ENCODE measurements around the gene L3MBTL1. TPM values are rescaled to one million over a fixed set of nuclear protein-coding genes. Genes with fewer than 3 reads are reported as not detected.

Gene L3MBTL1
- total RNA-seq, 1 donor from 2014 or later = 7.4 TPM

DNA sequence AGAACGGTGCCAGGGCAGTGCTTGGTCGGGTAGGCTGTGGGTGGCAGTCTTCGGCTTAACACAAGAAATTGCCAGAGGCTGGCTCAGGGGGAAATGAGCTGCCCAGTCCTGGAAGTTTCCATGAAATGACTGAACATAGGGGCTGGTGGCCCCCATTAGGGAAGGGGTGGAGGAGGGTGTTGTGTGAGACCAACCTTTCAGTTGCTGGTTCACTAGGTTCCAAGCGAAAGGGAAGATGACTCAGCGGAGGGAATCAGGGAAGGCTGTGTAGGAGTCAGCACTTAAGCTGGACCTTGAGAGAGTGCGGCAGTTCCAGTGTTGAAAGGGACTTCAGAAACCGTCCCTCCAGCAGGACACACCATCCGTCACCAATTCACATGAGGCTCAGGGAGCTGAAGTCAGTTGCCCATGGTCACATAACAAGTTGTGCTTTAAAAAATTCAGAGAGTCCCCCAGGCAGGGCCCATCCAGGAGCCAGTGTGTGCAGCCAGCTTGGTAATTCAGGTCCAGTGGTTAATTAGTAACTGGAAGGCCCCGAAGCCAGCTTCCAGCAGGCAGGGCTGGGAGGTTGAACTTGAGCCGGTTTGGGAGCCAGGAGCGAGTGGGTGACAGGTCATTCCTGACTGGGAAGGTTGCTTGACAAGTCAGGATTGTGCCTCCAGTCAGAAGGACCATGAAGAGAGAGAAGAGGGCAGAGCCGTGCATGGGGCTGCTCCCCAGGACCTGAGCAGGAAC, 51.1 kb downstream of the L3MBTL1 start, which contains the start of gene SGK2:
Gene SGK2 (plus strand): TSS at position 616 of the 735 bp plus-strand sequence. CDS start 7,469 bp downstream, outside the sequence.
- intact Hi-C loops (cut with micrococcal nuclease) = no loop called here

DNA sequence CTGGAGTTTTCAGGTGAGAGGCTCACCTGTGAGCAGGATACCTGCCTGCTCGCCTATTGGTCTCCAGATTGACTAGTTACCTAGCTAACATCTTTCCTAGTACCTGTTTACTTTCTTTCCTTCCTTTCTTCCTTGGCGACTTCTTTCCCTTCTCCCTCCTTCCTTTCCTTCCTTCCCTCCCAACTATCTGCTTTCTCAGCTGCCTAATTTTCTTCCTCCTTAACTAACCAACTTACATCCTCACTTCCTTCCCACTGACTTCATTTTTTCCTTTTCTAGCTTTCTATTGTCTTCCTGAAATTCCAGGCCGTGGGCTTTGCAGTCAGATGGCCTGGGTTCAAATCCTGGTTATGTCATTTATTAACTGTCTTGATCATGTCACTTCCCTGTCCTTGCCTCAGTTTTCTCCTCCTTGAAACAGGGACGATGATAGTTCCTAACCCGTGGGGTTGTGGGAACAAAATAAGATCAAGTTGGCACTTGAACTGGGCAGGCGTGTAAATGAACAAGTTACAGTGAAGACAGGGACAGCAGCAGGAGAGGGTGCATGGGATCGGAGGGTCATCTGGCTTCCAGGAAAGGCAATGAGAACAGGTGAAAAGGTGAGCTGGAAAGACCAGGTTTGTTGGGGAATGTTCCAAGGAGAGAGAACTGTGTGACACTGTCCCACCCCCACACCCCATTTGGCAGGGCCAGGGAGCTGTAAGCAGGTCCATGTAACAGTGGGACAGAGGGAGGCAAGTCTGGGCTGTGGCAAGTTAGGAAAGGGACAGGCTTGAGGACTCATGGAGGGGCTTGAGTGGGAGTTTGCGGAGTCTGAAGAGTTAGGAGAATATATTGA, 51.9 kb downstream of the L3MBTL1 start:
- intact Hi-C loops (cut with micrococcal nuclease) = no loop called here

DNA sequence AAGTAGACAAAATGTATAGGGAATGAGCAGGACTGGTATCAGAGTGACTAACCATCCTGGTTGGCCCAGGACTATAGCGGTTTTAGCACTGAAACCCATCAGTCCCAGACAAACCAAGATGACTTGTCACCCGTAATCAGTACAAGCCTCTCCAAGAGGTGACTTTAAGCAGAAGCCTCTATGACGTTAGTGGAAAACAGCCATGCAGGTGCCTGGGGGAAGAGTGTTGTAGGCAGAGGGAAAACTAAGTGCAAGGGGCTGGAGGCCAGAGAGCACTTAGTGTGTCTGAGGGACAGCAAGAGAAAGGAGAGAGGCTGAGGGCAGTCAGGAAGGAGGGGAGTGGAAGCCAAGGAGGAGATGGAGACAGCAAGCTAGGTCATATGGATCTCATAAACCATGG, 53.5 kb downstream of the L3MBTL1 start:
- intact Hi-C loops (cut with micrococcal nuclease) = no loop called here

DNA sequence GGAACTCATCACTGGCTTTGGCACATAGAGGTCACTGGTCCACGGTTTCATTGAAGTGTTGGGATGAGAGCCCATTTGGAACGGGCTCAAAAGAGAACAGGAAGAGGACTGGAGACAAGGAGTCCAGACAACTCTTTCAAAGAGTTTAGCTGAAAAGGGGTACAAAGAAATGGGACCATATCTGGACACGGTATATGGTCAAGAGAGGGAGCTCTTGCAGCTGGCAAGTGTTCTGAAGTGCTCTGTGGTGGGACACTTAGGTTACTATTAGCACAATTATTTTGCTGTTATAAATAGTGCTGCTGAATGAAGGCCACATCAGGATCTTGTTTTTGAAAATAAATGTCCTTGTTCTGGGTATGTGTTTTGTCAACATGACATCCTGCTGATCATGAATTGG, 55.9 kb downstream of the L3MBTL1 start:
- intact Hi-C loops (cut with micrococcal nuclease) = no loop called here

DNA sequence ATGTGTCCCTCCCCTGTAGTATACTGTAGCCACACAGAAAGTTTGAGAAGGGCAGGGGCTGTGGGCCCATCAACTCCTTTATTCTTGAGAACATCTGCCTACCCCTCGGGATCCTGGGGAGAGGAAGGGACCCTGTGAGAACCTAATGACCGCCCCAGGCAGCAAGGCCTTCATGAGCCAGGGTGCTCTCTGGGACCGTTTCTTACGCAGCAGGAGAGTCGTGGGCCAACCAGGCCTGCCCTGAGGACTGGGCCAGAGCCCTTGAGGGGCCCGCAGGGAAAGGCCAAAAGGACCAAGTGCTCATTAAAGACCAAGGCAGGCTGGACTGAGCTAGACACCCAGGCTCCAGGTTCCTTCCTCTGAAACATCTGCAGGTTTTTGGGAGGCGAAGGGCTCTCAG, 56.5 kb downstream of the L3MBTL1 start:
- intact Hi-C loops (cut with micrococcal nuclease) = no loop called here

DNA sequence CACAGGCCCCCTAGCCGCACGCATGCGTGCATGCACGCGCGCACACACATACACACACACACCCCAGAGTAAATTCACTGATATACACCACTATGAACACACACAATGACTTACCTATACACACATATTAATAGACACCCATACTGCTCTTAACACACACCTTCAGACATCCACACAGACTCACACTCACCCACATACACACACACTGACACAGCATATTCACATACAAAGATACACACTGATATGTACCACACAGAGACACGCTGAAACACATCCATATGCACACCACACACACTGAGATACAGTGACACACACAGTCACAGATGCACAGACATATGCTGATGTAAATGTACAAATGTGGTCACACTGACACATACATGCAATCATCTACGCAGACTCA, 57.0 kb downstream of the L3MBTL1 start:
- intact Hi-C loops (cut with micrococcal nuclease) = no loop called here

DNA sequence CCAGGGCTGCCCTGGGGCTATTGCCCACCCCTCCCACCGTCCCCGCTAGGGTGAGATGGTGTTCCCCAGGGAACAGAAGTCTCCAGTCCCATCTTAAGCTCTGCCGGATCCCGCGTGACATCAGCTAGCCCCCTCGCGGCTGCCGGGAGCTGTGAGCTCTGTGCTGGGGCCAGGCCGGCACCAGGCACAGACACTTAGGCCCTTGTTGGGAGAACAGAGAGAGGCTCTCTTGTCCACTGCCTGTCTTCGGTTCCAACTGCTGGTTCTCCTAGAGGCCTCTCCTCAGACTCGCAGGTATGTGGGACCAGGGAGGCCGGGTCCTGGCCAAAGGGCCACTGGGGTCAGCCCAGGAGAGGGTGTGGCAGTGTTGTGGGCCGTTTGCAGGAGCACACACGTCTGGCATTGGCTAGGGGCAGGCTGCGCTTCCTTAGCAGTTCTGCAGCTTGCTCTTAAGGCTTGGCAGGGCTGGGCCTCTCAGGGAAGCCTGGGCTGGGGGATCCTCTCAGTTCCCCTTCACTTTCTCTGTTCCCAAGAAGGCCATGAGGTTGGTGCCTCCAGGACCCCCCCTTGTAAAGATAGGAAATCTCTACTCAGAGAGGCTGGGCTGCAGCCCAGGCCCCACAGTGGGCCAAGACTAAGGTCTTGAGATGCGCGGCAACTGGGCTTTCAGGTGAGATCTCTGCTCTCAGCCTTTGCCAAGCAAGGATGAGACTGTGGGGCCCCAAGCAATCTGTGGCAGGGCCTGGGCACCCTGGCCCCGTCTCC, 57.7 kb downstream of the L3MBTL1 start:
- intact Hi-C loops (cut with micrococcal nuclease) = no loop called here

DNA sequence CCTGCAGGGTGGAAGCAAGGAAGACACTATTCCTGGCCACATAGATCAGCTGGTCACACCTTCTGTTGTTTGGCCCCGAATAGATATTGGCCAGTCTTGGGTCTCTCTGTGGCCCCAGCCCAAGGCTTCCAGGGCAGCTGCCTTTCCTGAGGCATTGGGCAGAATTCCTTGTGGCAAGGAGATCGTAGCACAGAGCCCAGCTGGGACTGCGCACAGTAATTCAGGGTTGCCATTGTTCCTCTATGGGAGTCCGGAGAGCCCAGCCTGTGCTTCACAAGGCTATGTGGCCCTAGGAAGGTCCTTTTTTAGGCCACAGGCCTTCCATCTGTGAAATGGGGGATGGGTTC, 58.2 kb downstream of the L3MBTL1 start:
- intact Hi-C loops (cut with micrococcal nuclease) = no loop called here

DNA sequence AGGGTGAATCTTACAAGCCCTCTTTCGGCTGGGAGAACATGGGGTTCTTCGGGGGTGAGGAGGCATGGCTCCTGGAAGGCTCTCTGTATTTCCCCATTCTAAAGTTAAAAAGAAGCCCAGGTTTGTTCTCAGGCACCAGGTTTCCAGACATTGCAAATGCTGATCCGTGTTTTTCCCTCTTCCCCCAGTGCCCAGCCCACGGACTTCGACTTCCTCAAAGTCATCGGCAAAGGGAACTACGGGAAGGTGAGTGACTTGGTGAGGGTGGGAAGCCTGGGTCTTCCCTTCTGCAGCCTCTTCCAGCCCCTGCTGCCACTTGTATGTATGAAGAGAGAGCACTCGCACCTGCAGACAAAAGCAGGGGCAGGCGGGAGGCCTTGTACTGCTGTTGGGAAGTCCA, 60.0 kb downstream of the L3MBTL1 start:
- intact Hi-C loops (cut with micrococcal nuclease) = no loop called here

DNA sequence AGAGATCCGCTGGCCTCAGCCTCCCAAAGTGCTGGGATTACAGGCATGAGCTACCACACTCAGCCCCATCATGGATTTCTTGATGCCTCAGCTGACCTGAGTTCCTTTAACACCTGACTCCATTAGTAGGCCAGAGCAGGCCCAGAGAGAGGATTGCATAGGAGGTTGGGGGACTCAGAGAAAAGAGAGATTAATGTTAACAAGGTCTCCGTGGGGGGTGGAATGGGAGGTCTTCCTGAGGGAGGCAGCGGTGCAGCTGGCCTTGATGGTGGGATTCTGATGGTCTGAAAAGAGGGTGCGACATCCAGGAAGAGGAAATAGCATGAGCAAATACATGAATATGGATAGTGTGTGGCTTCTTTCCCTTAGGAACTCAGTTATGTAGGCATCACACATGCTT, 61.2 kb downstream of the L3MBTL1 start:
- intact Hi-C loops (cut with micrococcal nuclease) = no loop called here

DNA sequence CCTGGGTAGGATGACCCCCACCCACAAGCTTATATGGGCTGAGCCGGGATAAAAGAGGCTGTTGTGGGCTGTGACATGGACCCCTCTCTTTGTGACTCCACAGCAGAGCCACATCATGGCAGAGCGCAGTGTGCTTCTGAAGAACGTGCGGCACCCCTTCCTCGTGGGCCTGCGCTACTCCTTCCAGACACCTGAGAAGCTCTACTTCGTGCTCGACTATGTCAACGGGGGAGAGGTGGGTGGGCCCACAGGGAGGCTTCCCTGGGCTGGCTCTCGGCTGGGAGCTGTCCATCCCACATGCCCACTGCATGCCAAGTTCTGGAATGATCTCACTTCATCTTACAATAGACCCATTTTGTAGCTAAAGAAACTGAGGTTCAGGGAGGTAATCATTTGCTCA, 61.8 kb downstream of the L3MBTL1 start:
- intact Hi-C loops (cut with micrococcal nuclease) = no loop called here

DNA sequence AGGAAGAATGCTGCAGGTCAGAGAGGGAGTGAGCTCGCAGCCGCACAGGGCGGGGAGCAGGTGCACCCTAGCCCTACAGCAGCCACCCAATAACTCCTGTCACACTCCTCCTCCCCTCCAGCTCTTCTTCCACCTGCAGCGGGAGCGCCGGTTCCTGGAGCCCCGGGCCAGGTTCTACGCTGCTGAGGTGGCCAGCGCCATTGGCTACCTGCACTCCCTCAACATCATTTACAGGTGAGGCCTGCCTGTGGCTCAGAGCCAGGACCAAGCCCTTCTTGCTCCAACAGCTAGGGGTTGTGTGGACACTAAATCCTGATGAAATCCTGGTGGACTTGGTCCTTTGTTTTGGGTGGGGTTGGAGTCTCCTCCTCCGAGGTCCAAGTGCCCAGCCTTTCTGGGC, 63.0 kb downstream of the L3MBTL1 start:
- intact Hi-C loops (cut with micrococcal nuclease) = no loop called here

DNA sequence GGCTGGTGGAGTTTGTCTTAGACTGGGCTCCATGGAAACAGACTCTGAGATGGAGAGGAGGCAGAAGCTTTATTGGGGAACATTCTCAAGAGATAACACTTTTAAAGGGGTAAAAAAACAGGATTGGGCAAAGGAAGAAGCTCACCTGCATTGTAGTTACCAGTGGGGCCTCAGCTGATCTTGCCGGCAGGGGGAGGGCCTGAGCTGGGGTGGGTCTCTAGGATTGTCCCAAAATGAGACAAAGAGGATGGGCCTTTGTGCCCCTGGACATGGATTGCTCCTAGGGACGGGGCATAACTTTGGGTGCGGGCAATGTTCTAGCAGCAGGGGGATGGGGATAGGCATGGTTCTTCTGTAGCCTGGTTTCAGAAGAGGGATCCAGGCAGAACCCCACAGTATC, 63.8 kb downstream of the L3MBTL1 start:
- intact Hi-C loops (cut with micrococcal nuclease) = no loop called here

DNA sequence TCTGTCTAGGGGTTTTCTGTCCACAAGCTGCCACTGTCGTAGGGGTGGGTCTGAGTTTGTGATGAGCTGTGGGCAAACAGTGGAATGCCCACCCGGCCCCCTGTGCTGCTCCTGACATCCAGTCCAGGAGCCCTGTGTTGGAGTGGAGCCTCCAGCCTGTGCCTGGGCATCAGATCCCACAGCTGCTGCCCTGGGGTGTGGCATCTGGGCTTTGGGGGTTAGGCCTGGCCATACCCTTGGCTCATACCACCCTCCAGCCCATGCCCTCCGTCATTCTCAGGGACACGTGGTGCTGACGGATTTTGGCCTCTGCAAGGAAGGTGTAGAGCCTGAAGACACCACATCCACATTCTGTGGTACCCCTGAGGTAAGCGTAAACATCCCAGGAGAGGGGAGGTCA, 64.3 kb downstream of the L3MBTL1 start:
- intact Hi-C loops (cut with micrococcal nuclease) = no loop called here

DNA sequence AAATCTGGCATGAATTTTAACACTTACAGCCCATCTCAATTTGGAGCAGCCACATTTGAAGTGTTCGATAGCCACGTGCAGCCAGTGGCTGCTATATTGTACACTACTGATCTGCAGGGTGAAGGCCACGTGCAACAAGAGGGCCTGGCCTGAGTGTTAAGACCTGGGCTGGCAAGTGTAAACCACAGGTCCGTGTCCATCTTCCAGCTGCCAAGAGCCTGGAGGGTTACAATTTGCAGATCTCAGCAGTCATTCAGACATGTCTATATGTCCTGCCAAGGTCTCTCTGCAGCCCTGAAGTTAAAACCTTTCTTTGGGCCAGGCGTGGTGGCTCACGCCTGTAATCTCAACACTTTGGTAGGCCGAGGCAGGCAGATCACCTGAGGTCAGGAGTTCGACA, 65.4 kb downstream of the L3MBTL1 start:
- intact Hi-C loops (cut with micrococcal nuclease) = no loop called here

DNA sequence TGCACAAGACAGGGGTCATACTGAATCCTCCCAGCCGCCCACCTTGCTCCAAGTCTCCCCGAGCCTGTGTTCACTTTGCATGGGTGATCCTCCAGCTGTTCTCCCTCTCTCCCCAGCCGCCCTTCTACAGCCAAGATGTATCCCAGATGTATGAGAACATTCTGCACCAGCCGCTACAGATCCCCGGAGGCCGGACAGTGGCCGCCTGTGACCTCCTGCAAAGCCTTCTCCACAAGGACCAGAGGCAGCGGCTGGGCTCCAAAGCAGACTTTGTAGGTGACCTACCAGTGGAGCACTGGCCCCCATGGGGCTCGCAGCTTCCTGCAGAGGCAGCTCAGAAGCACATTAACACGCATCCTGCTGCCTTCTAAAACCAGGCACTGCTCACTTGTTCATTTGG, 68.6 kb downstream of the L3MBTL1 start:
- intact Hi-C loops (cut with micrococcal nuclease) = no loop called here

DNA sequence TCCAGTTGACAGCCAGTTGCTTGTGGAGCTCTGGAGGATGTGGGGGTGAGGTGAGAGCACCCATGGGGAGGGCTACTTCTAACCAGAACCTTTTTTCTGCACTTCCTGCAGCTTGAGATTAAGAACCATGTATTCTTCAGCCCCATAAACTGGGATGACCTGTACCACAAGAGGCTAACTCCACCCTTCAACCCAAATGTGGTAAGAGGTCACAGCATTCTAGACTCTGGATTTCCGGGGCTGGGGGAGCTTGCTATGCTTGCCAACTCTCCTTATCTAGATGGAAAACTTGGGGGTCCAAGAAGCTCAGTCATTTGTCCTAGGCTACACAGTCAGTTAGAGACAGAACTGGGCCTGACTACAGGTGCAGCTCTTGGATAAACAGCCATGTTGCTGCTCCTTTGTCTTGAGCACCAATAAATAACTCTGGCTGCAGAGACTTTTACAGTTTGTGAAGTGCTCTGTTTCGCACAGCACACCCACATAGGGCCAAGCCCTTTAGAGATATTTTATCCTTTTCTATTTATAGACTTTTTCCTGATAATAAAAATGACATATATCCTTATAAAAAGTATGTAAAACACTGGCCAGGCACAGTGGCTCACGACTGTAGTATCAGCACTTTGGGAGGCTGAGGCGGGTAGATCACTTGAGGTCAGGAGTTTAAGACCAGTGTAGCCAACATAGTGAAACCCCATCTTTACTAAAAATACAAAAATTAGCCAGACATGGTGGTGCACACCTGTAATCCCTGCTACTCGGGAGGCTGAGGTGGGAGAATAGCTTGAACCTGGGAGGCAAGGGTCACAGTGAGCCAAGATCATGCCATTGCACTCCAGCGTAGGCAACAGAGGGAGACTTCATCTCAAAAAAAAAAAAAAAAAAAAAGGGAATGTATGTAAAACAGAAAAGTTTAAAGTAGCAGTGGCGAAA, 72.6 kb downstream of the L3MBTL1 start:
- intact Hi-C loops (cut with micrococcal nuclease) = no loop called here

DNA sequence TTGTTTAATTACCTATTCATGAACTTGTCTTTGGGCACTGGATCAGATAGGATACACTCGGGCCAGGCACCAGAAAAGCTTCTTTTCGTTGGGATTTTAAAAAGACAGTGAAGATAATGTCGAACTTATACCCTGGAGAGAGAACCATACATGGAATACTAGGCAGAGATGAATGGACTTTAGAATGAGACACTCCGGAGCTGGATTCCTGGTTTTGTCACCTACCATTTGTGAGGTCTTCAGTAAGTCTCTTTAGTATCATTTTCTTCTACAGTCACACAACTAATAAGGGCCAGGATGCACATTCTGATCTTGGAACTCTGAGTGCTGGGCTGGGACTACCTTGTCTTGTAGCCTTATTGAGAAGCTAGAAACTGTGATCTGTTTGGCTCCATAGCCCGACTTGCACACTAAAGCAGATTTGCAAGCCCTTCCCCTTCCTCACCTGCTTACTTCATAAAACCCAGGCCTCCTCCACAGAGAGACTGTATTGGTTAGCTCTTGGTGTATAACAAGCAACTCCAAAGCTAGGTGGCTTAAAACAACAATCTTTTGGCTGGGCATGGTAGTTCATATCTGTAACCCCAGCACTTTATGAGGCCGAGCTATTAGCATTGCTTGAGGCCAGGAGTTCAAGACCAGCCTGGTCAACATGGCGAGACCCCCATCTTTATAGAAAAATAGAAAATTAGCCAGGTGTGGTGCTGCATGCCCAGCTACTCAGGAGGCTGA, 75.8 kb downstream of the L3MBTL1 start:
- intact Hi-C loops (cut with micrococcal nuclease) = no loop called here

DNA sequence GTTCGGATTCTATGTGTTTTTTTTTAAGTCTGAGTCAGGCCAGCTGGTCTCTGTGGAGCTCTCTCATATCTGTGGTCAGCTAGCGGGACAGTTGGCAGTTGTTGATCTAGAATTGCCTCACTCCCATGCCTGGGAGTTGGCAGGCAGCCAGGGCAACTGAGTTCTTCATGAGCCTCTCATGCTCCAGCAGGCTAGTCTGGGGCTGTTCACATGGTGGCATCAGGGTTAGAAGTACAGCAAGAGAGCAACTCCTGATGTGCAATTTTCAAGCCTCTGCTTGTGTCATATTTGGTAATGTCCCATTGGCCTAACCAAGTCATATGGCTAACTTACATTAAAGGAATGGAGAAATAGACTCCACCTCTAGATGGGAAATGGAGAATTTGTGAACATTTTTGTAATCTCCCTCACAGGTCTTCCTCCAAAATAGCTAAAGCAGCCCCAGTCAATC, 76.5 kb downstream of the L3MBTL1 start:
- intact Hi-C loops (cut with micrococcal nuclease) = no loop called here

DNA sequence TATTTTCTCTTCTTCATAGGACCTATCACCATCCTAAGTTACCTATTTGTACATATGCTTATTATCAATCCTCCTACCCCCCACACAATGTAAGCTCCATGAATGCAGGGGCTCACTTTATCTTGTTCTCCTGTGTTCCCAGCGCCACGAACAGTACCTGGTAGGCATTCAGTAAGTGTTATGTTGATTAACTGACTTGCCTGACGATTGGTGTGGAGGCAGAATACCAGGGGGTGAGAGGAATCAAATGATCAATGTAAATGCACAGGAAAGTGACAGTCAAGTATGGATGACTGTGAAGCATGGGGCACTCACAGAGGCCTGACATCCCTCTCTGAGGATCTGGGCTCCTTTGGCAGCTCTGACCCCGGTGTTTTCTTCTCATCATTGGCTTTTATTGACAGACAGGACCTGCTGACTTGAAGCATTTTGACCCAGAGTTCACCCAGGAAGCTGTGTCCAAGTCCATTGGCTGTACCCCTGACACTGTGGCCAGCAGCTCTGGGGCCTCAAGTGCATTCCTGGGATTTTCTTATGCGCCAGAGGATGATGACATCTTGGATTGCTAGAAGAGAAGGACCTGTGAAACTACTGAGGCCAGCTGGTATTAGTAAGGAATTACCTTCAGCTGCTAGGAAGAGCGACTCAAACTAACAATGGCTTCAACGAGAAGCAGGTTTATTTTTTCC, 77.1 kb downstream of the L3MBTL1 start:
- intact Hi-C loops (cut with micrococcal nuclease) = no loop called here

Data from T-helper 1 cell treated with Interleukin-12 subunit alpha and Interleukin-12 subunit beta and Interleukin-4 antibody, amounts not matched to agents 30 ng/mL and 1 ng/mL, for 36 hours (primary cell).